Measurements from ENCODE around the gene CERS1.

Gene CERS1

DNA sequence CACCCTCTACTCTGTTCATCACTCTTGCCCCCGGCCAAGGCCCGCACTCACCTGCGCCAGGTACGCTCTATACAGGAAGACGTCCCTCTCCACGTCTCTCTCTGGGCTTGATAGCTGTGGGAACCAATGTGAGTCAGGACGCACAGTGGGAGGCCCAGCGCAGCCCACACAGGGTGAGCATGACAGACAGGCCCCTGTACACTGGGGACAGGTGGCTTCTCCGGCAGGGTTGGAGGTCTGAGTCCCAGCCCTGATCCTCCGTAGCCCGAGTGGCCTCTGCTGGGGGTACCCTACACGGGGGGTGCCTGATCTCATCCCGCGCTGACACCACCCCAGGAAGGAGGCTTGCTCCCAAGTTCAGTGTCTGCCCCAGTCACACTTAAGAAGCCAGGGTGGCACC lies 17.0 kb upstream of the CERS1 start:
- Histone ChIP-seq H3F3A (ENCODE audit: control insufficient read depth, insufficient read depth) (no peaks in the 10 kb centered on the region), H3K27me3 (ENCODE audit: control insufficient read depth, low read length) (no peaks in the 10 kb centered on the region), H3K36me3 (ENCODE audit: control insufficient read depth, low read length) (peaks cover 46% of the 10 kb centered on the region), H4K20me1 (ENCODE audit: control insufficient read depth, insufficient read depth, low read depth, low read length) (no peaks in the 10 kb centered on the region; the same call in 1 of the 2 replicates), H3K9me2 (replicated peaks; ENCODE audit: control insufficient read depth, low read length) (no peaks in the 10 kb centered on the region), H3K4me1 (ENCODE audit: control insufficient read depth, low read length) (peaks cover 10% of the 10 kb centered on the region), H3K4me3 (ENCODE audit: low read length) (no peak overlapping the region), H3K79me2 (ENCODE audit: control insufficient read depth, low read length) (peaks cover 53% of the 10 kb centered on the region), H3K9me3 (ENCODE audit: control insufficient read depth, insufficient read depth, low read length) (no peaks in the 10 kb centered on the region), H3K4me2 (ENCODE audit: low read length) (no peak overlapping the region), H3K27ac (ENCODE audit: low read depth, low read length) (no peak overlapping the region)
- TF ChIP-seq EZH2phosphoT487 (IDR thresholded peaks at IDR 0.05; ENCODE audit: borderline replicate concordance, low read length), result no peak
- TF ChIP-seq, protein P1, sequence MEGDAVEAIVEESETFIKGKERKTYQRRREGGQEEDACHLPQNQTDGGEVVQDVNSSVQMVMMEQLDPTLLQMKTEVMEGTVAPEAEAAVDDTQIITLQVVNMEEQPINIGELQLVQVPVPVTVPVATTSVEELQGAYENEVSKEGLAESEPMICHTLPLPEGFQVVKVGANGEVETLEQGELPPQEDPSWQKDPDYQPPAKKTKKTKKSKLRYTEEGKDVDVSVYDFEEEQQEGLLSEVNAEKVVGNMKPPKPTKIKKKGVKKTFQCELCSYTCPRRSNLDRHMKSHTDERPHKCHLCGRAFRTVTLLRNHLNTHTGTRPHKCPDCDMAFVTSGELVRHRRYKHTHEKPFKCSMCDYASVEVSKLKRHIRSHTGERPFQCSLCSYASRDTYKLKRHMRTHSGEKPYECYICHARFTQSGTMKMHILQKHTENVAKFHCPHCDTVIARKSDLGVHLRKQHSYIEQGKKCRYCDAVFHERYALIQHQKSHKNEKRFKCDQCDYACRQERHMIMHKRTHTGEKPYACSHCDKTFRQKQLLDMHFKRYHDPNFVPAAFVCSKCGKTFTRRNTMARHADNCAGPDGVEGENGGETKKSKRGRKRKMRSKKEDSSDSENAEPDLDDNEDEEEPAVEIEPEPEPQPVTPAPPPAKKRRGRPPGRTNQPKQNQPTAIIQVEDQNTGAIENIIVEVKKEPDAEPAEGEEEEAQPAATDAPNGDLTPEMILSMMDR (IDR thresholded peaks at IDR 0.05; ENCODE audit: low read depth, low read length, poor library complexity, severe bottlenecking), result no peak

DNA sequence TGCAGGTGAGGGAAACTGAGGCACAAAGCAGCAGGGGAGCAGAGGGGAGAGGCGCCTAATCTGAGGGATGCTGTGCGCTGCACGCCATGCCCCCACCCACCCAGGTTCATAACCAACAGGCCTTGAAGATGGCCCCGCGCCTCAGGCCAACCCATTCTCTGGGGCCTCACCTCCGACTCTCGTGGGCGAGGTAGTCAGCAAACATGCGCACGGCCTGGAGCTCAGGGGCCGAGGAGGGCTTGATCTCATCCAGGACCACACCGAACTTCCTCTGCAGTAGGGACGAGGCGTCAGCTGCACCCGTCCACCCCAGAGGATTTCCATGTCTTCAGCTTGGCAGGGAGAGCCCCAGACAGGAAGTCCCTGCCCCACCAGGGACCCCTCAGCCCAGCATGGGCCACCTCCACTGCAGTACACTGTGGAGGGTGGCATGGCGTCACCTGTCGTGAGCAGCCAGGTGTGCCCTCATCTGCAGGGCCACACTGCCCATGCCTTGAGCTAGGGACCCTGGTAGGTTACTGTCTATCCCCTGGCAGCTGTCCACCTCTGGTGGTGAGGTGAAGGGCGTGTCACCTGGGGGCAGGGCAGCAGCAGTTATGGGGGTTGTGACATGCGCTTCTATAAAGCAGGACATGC lies 15.0 kb upstream of the CERS1 start:
- Histone ChIP-seq H3K9me3 (ENCODE audit: control insufficient read depth, insufficient read depth, low read length) (no peaks in the 10 kb centered on the region), H3K27ac (ENCODE audit: low read depth, low read length) (no peak overlapping the region), H3K27me3 (ENCODE audit: control insufficient read depth, low read length) (no peaks in the 10 kb centered on the region), H3K36me3 (ENCODE audit: control insufficient read depth, low read length) (peaks cover 62% of the 10 kb centered on the region), H3F3A (ENCODE audit: control insufficient read depth, insufficient read depth) (no peaks in the 10 kb centered on the region), H3K4me3 (ENCODE audit: low read length) (no peak overlapping the region), H4K20me1 (ENCODE audit: control insufficient read depth, insufficient read depth, low read depth, low read length) (no peaks in the 10 kb centered on the region; the same call in 1 of the 2 replicates), H3K79me2 (ENCODE audit: control insufficient read depth, low read length) (peaks cover 33% of the 10 kb centered on the region), H3K9me2 (replicated peaks; ENCODE audit: control insufficient read depth, low read length) (no peaks in the 10 kb centered on the region), H3K4me2 (ENCODE audit: low read length) (no peak overlapping the region), H3K4me1 (ENCODE audit: control insufficient read depth, low read length) (peaks cover 5% of the 10 kb centered on the region; the same call in 1 of the 2 replicates)
- TF ChIP-seq EZH2phosphoT487 (IDR thresholded peaks at IDR 0.05; ENCODE audit: borderline replicate concordance, low read length), result no peak
- TF ChIP-seq, protein P1 (IDR thresholded peaks at IDR 0.05; ENCODE audit: low read depth, low read length, poor library complexity, severe bottlenecking), result no peak

DNA sequence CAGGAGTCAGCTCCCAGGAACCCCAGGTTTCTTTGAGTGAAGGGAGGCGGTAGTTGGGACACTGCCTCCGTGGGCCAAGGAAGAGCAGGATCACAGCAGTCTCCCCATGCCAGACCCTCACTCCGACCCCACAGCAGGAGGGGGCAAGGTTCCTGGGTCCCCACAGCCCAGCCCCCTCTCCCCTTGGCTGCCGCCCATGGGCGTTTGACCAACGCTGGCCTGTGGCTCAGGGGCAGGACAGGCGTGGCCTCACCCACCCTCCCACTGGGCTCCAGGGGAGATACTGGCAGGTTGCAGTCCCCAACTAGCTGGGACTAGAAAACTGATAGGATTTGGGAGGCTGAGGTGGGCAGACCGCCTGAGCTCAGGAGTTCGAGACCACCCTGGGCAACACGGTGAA lies 14.1 kb upstream of the CERS1 start:
- peaks cover 24% of the 10 kb centered on the region for H3K79me2 ChIP-seq (ENCODE audit: control insufficient read depth, low read length)
- H3K27me3 ChIP-seq (ENCODE audit: control insufficient read depth, low read length), result no peaks in the 10 kb centered on the region
- H3K27ac ChIP-seq (ENCODE audit: low read depth, low read length), result no peak overlapping the region
- H3K9me2 ChIP-seq (replicated peaks; ENCODE audit: control insufficient read depth, low read length), result no peaks in the 10 kb centered on the region
- H3K36me3 ChIP-seq (ENCODE audit: control insufficient read depth, low read length), result peaks cover 57% of the 10 kb centered on the region
- H3F3A ChIP-seq (ENCODE audit: control insufficient read depth, insufficient read depth), result no peaks in the 10 kb centered on the region
- TF ChIP-seq EZH2phosphoT487 (IDR thresholded peaks at IDR 0.05; ENCODE audit: borderline replicate concordance, low read length), result no peak
- TF ChIP-seq, protein P1 (IDR thresholded peaks at IDR 0.05; ENCODE audit: low read depth, low read length, poor library complexity, severe bottlenecking), result no peak
- H3K4me1 ChIP-seq (ENCODE audit: control insufficient read depth, low read length), result no peaks in the 10 kb centered on the region
- H3K4me3 ChIP-seq (ENCODE audit: low read length), result no peak overlapping the region
- H4K20me1 ChIP-seq (ENCODE audit: control insufficient read depth, insufficient read depth, low read depth, low read length), result no peaks in the 10 kb centered on the region; the same call in 1 of the 2 replicates
- H3K4me2 ChIP-seq (ENCODE audit: low read length), result no peak overlapping the region
- no peaks in the 10 kb centered on the region for H3K9me3 ChIP-seq (ENCODE audit: control insufficient read depth, insufficient read depth, low read length)

Measured in DOHH2 (cell line).